Endothelial cell of umbilical vein (primary cell): ENCODE data around the gene MMP24. TPM values are rescaled to one million over a fixed set of nuclear protein-coding genes. Genes with fewer than 3 reads are reported as not detected.
"Not testable (repeated sequence)": the region's sequence is repeated elsewhere in the genome, so short reads cannot be mapped to it uniquely, and the experiment has no call there.

Experiments used
- BruUV-seq: library from RNA; stranded (reverse); fragments of 400-500 nt; replicated peaks from 2 replicates; lab custom pipeline; 2021; lab: Mats Ljungman, UMichigan
- CTCF ChIA-PET: fragments of 300-600, 350-600 bp; sonication (Branson Sonifier 250); formaldehyde crosslinking; loops from one replicate; lab custom pipeline; 2021; ENCODE audit warnings: antibody characterized with exemption, inconsistent platforms; lab: Charles Lee
- POLR2A ChIA-PET: fragments of 300-600, 350-600 bp; sonication (Branson Sonifier 250); formaldehyde crosslinking; loops from one replicate; lab custom pipeline; 2021; ENCODE audit warnings: antibody characterized with exemption, inconsistent platforms; lab: Charles Lee
- DNase-seq: peaks from one replicate; pipeline ENCODE4 v3.0.0-alpha.2; 2011; ENCODE audit warnings: low read depth, low spot score
- FAIRE-seq: peaks from 2 replicates; lab custom pipeline; 2011; peaks lifted over from hg19 to GRCh38; lab: Jason Lieb, UNC
- H2AFZ ChIP-seq: 2 replicates; pipeline ENCODE4 v1.6.0; 2012; ENCODE audit warnings: low read depth, low read length, control low read depth, inconsistent platforms
- H3K27ac ChIP-seq: 2 replicates; pipeline ENCODE4 v1.5.1; 2011; ENCODE audit warnings: low read depth, mild to moderate bottlenecking, control low read depth, low read length, moderate library complexity; ENCODE audit not compliant: insufficient read depth
- H3K27me3 ChIP-seq, 2 experiments: 2 replicates each; pipeline versions ENCODE4 v1.6.0 to v1.6.1; 2011; ENCODE audit warnings: low read length in 2 of 2, mixed read lengths in 1 of 2; ENCODE audit not compliant: control insufficient read depth in 2 of 2, insufficient read depth in 2 of 2
- H3K36me3 ChIP-seq, 2 experiments: 2 replicates in 1 of 2; 3 replicates in 1 of 2; pipeline ENCODE4 v1.5.1; 2011; ENCODE audit warnings: low read length in 2 of 2, mild to moderate bottlenecking in 1 of 2, moderate library complexity in 1 of 2; ENCODE audit not compliant: control insufficient read depth in 2 of 2, insufficient read depth in 2 of 2; ENCODE audit errors: extremely low read depth in 1 of 2
- H3K4me1 ChIP-seq: 3 replicates; pipeline ENCODE4 v1.5.1; 2011; ENCODE audit warnings: mild to moderate bottlenecking, low read length; ENCODE audit not compliant: control insufficient read depth, insufficient read depth; ENCODE audit errors: extremely low read depth
- H3K4me2 ChIP-seq: 2 replicates; pipeline ENCODE4 v1.6.1; 2011; ENCODE audit warnings: low read length, control low read depth, mixed read lengths; ENCODE audit not compliant: insufficient read depth
- H3K4me3 ChIP-seq, 3 experiments: fragments of 200-600 bp in 1 of 3; sonication (generic), shearing (Covaris generic) in 1 of 3; replicated peaks in 1 of 3; 2 replicates each; pipeline ENCODE4 v1.5.1; 2011 to 2016; ENCODE audit warnings: control low read depth in 3 of 3, low read length in 3 of 3, mild to moderate bottlenecking in 2 of 3, inconsistent platforms in 1 of 3, low read depth in 1 of 3, moderate library complexity in 1 of 3; ENCODE audit not compliant: insufficient read depth in 1 of 3
- H3K79me2 ChIP-seq: 2 replicates; pipeline ENCODE4 v1.6.0; 2012; ENCODE audit warnings: low read length, inconsistent platforms; ENCODE audit not compliant: control insufficient read depth, insufficient read depth
- H3K9ac ChIP-seq: replicated peaks from 2 replicates; pipeline ENCODE3; 2011; ENCODE audit warnings: low read length, control low read depth; ENCODE audit not compliant: insufficient read depth; ENCODE audit errors: extremely low read depth
- H3K9me1 ChIP-seq: replicated peaks from 3 replicates; pipeline ENCODE4 v1.6.0; 2011; ENCODE audit warnings: mild to moderate bottlenecking, low read length; ENCODE audit not compliant: control insufficient read depth, insufficient read depth; ENCODE audit errors: extremely low read depth
- H3K9me3 ChIP-seq: replicated peaks from 2 replicates; pipeline ENCODE4 v1.5.1; 2012; ENCODE audit warnings: low read length, inconsistent platforms; ENCODE audit not compliant: control insufficient read depth, insufficient read depth
- H4K20me1 ChIP-seq: replicated peaks from 2 replicates; pipeline ENCODE3; 2011; ENCODE audit warnings: mild to moderate bottlenecking, low read length; ENCODE audit not compliant: control insufficient read depth, insufficient read depth; ENCODE audit errors: extremely low read depth
- EZH2 ChIP-seq: IDR thresholded peaks from 2 replicates; pipeline ENCODE4 v1.6.1; 2012; ENCODE audit warnings: borderline replicate concordance, low read depth, mild to moderate bottlenecking, moderate library complexity, low read length, inconsistent platforms; ENCODE audit not compliant: severe bottlenecking
- FOS ChIP-seq: IDR thresholded peaks from 2 replicates; pipeline ENCODE4 v1.6.1; 2011; ENCODE audit warnings: mild to moderate bottlenecking, low read length, moderate library complexity, borderline replicate concordance; ENCODE audit not compliant: insufficient read depth
- JUN ChIP-seq: IDR thresholded peaks from 2 replicates; pipeline ENCODE4 v1.6.1; 2011; ENCODE audit warnings: borderline replicate concordance, low read depth; ENCODE audit not compliant: insufficient read length, insufficient read depth
- MYC ChIP-seq: IDR thresholded peaks from one replicate; pipeline ENCODE4 v1.6.1; 2011; ENCODE audit warnings: mild to moderate bottlenecking, low read depth, low read length
- POLR2A ChIP-seq: IDR thresholded peaks from 2 replicates; pipeline ENCODE4 v1.6.1; 2012; ENCODE audit warnings: low read depth, mild to moderate bottlenecking, control low read depth, low read length
- POLR2AphosphoS5 ChIP-seq: IDR thresholded peaks from 2 replicates; pipeline ENCODE4 v1.6.1; 2012; ENCODE audit warnings: low read depth, mild to moderate bottlenecking, control low read depth, low read length, moderate library complexity; ENCODE audit not compliant: insufficient read depth
- dilution Hi-C: fragments of 300-500 bp; cut with MboI; formaldehyde crosslinking; loops from one replicate; pipeline ENCODE4 v1.15.0; 2019; ENCODE audit warnings: low sequenced_read_pairs; ENCODE audit not compliant: extremely low pct_ligation_motif_present
- intact Hi-C: fragments of 100-400 bp; cut with micrococcal nuclease; formaldehyde crosslinking; loops from one replicate; pipeline ENCODE4 v1.10.0; 2022
- polyA plus RNA-seq, 4 experiments: library from polyadenylated mRNA; depleted of rRNA in 3 of 4; stranded (reverse) in 3 of 4; unstranded in 1 of 4; fragments of >200 nt; gene quantifications; 2 replicates each; pipeline versions ENCODE4 v1.2.1 to v1.2.3, GENCODE V29; 2011 to 2012; ENCODE audit warnings: missing spikeins in 1 of 4
- total RNA-seq: library from RNA; stranded (reverse); gene quantifications from 2 replicates; pipeline ENCODE4 v1.2.3, GENCODE V29; 2021
- TF ChIP-seq, protein P1 (sequence below): IDR thresholded peaks from 2 replicates; pipeline ENCODE4 v1.6.1; 2011; ENCODE audit not compliant: insufficient read depth, insufficient read length
- TF ChIP-seq, protein P2 (sequence below), 2 donors: IDR thresholded peaks; 1 replicate in 1 of 2; 2 replicates in 1 of 2; pipeline ENCODE4 v1.5.1; 2011; ENCODE audit warnings: low read length in 2 of 2, mild to moderate bottlenecking in 2 of 2, moderate library complexity in 2 of 2, control low read depth in 1 of 2, inconsistent platforms in 1 of 2, low read depth in 1 of 2; ENCODE audit not compliant: insufficient read depth in 1 of 2; ENCODE audit errors: extremely low read depth in 1 of 2

MMP24 gene
- total and polyA plus RNA-seq, 2 donors (not counting 3 experiments of a cell fraction or from before 2014, with no cell fraction given), result 0.27 to 0.54 TPM

DNA sequence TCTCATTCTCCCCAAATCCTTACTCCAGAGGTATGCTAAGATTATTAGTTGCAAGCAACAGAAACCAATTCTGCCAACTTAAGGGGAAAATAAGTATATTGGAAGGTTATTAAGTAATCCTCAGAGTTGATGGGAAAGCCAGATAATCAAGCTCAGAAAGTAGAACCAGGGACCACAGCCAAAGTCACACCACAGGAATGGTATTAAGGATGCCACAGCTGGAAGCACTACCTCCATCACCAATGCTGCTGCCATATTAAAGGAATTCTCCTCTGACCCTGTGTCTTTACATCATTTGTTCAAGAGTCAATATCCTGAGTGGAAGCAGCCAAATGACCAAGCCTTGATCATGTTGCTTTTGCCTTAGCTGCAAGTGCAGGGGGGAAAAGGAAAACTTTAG is 44.8 kb upstream of the MMP24 start:
- TF ChIP-seq, protein P1, sequence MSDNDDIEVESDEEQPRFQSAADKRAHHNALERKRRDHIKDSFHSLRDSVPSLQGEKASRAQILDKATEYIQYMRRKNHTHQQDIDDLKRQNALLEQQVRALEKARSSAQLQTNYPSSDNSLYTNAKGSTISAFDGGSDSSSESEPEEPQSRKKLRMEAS, result no peak
- TF ChIP-seq POLR2AphosphoS5 (no peak), FOS (no peak), POLR2A (no peak), EZH2 (no peak), MYC (no peak), JUN (no peak)
- TF ChIP-seq, protein P2, sequence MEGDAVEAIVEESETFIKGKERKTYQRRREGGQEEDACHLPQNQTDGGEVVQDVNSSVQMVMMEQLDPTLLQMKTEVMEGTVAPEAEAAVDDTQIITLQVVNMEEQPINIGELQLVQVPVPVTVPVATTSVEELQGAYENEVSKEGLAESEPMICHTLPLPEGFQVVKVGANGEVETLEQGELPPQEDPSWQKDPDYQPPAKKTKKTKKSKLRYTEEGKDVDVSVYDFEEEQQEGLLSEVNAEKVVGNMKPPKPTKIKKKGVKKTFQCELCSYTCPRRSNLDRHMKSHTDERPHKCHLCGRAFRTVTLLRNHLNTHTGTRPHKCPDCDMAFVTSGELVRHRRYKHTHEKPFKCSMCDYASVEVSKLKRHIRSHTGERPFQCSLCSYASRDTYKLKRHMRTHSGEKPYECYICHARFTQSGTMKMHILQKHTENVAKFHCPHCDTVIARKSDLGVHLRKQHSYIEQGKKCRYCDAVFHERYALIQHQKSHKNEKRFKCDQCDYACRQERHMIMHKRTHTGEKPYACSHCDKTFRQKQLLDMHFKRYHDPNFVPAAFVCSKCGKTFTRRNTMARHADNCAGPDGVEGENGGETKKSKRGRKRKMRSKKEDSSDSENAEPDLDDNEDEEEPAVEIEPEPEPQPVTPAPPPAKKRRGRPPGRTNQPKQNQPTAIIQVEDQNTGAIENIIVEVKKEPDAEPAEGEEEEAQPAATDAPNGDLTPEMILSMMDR (IDR thresholded peaks at IDR 0.05; ENCODE audit: extremely low read depth in 1 of 2, insufficient read depth in 1 of 2, low read depth in 1 of 2, low read length in 2 of 2), result no peak
- no peak overlapping the region for H3K4me2 ChIP-seq
- FAIRE-seq (no peak), DNase-seq (no peak)
- H3K4me1 ChIP-seq, result no peaks in the 10 kb centered on the region
- H3K79me2 ChIP-seq, result no peaks in the 10 kb centered on the region
- no peaks in the 10 kb centered on the region for H3K9me1 ChIP-seq
- intact Hi-C loops (no loop called here), dilution Hi-C loops (no loop called here)
- peaks cover 11 to 12% of the 10 kb centered on the region in 2 experiments for H3K36me3 ChIP-seq
- no TSS peak for BruUV-seq
- ChIA-PET CTCF (interaction anchor here (1.0 to 2.3 kb wide), 3 partner anchors 26 to 86 kb away, joined by 3 to 11 read pairs (median 6); no protein-coding TSS in a partner anchor), POLR2A (no interaction called here)
- H3K4me3 ChIP-seq, result no peak overlapping the region
- H3K27ac ChIP-seq, result no peak overlapping the region
- no peaks in the 10 kb centered on the region for H4K20me1 ChIP-seq
- no peak overlapping the region for H3K9ac ChIP-seq
- no peaks in the 10 kb centered on the region for H3K27me3 ChIP-seq
- no peaks in the 10 kb centered on the region for H3K9me3 ChIP-seq
- no peak overlapping the region for H2AFZ ChIP-seq

DNA sequence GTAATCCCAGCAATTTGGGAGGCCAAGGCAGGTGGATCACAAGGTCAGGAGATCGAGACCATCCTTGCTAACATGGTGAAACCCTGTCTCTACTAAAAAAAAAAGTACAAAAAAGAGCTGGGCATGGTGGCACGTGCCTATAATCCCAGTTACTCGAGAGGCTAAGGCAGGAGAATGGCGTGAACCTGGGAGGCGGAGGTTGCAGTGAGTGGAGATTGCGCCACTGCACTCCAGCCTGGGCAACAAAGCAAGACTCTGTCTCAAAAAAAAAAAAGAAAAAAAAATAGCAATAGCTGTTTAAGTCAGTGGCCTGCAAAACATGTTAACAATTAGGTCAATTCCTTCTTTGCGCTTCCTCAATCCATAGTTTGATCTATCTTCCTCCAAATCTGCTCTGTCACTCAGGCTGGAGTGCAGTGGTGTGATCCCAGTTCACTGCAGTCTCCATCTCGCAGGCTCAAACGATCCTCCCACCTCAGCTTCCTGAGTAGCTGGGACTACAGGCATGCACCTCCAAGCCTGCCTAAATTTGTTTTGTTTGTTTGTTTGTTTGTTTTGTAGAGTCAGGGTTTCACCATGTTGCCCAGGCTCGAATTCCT is 39.7 kb upstream of the MMP24 start:
- not testable (repeated sequence) for DNase-seq
- CTCF ChIA-PET, result interaction anchor here (0.6 to 1.8 kb wide), 5 partner anchors 10 to 91 kb away, joined by 3 to 16 read pairs (median 4); no protein-coding TSS in a partner anchor

More for the DNA sequence above, 39.7 kb upstream of the MMP24 start:
- intact Hi-C loops, H4K20me1 ChIP-seq, H3K4me3 ChIP-seq, H3K27ac ChIP-seq, H3K9me1 ChIP-seq, H3K9me3 ChIP-seq, H2AFZ ChIP-seq, FAIRE-seq, H3K27me3 ChIP-seq, H3K4me1 ChIP-seq, BruUV-seq, dilution Hi-C loops, H3K79me2 ChIP-seq, H3K36me3 ChIP-seq, H3K9ac ChIP-seq, H3K4me2 ChIP-seq: not testable (repeated sequence)
- POLR2A ChIA-PET, result interaction anchor here (0.8 kb wide), 1 partner anchor 39 kb away, joined by 5 read pairs; the partner anchor contains the start of gene EDEM2
